Endothelial cell of hepatic sinusoid (primary cell): Measurements from ENCODE around the gene FGD3.
"Not testable (repeated sequence)": the region's sequence is repeated elsewhere in the genome, so short reads cannot be mapped to it uniquely, and the experiment has no call there.

Experiments
- in situ Hi-C: cut with HindIII; loops from 2 replicates; pipeline ENCODE4 v1.10.0; 2017; ENCODE audit warnings: low sequenced_read_pairs

FGD3 gene

GRCh38 chr9:92974761-92975755 is 27.7 kb downstream of the FGD3 start:
- in situ Hi-C loops, result no loop called here

- in situ Hi-C loops, result no loop called here
These were observed 29.1 kb downstream of the FGD3 start for GRCh38 chr9:92976431-92976830.

GRCh38 chr9:92977279-92977678 is 30.0 kb downstream of the FGD3 start:
- in situ Hi-C loops, result no loop called here

GRCh38 chr9:92978345-92978875 is 31.1 kb downstream of the FGD3 start:
- in situ Hi-C loops, result no loop called here

- in situ Hi-C loops, result no loop called here
These were observed 32.1 kb downstream of the FGD3 start for GRCh38 chr9:92979283-92980056.

- in situ Hi-C loops, result no loop called here
These were observed 32.9 kb downstream of the FGD3 start for GRCh38 chr9:92980085-92980745.

GRCh38 chr9:92982130-92982529 is 34.8 kb downstream of the FGD3 start:
- in situ Hi-C loops, result no loop called here

- in situ Hi-C loops, result no loop called here
These were observed 36.8 kb downstream of the FGD3 start for GRCh38 chr9:92983984-92984589.

GRCh38 chr9:92984976-92985375 is 37.7 kb downstream of the FGD3 start:
- in situ Hi-C loops, result no loop called here

- in situ Hi-C loops, result no loop called here
These were observed 39.1 kb downstream of the FGD3 start for GRCh38 chr9:92986176-92987119.

- in situ Hi-C loops, result no loop called here
These were observed 41.0 kb downstream of the FGD3 start for GRCh38 chr9:92988215-92988768.

- in situ Hi-C loops, result no loop called here
These were observed 42.2 kb downstream of the FGD3 start for GRCh38 chr9:92989561-92989960.

GRCh38 chr9:92990461-92990860 is 43.1 kb downstream of the FGD3 start:
- in situ Hi-C loops, result no loop called here

- in situ Hi-C loops, result no loop called here
These were observed 45.2 kb downstream of the FGD3 start for GRCh38 chr9:92992549-92992948.

GRCh38 chr9:92998871-92999270 is 51.5 kb downstream of the FGD3 start:
- in situ Hi-C loops, result not testable (repeated sequence)

GRCh38 chr9:93001031-93001430 is 53.7 kb downstream of the FGD3 start:
- in situ Hi-C loops, result no loop called here

GRCh38 chr9:93002700-93003099 is 55.4 kb downstream of the FGD3 start:
- in situ Hi-C loops, result no loop called here

- in situ Hi-C loops, result no loop called here
These were observed 56.5 kb downstream of the FGD3 start for GRCh38 chr9:93003552-93004407.
